Lung (tissue), 12 donors: ENCODE measurements around the gene SLC35C1. TPM values are rescaled to one million over a fixed set of nuclear protein-coding genes. Genes with fewer than 3 reads are reported as not detected.

ENCODE experiments used
- ATAC-seq: fragments of 200-7000 bp; cut with Tn5 transposase; one replicate; pipeline ENCODE4 v1.9.1; 2020; ENCODE audit warnings: moderate number of reproducible peaks; ENCODE audit not compliant: insufficient read depth, low FRiP score
- DNase-seq, 3 donors: peaks; one replicate each; pipeline ENCODE4 v3.0.0-alpha.2; 2013 to 2017
- H3K27ac ChIP-seq, 2 donors: one replicate each; pipeline ENCODE4 v1.5.1; 2013; ENCODE audit warnings: mild to moderate bottlenecking in 2 of 2, moderate library complexity in 2 of 2, control low read depth in 1 of 2, inconsistent platforms in 1 of 2, low read depth in 1 of 2, low read length in 1 of 2
- H3K27me3 ChIP-seq, 3 donors: one replicate each; pipeline ENCODE4 v1.5.1; 2013; ENCODE audit warnings: low read length in 2 of 3; ENCODE audit not compliant: control insufficient read depth in 3 of 3, insufficient read depth in 3 of 3
- H3K36me3 ChIP-seq, 4 donors: one replicate each; pipeline ENCODE4 v1.5.1; 2013; ENCODE audit warnings: low read length in 4 of 4, mild to moderate bottlenecking in 1 of 4, moderate library complexity in 1 of 4; ENCODE audit not compliant: control insufficient read depth in 4 of 4, insufficient read depth in 4 of 4
- H3K4me1 ChIP-seq, 5 donors: one replicate each; pipeline ENCODE4 v1.5.1; 2013; ENCODE audit warnings: low read length in 5 of 5, mild to moderate bottlenecking in 2 of 5, moderate library complexity in 1 of 5; ENCODE audit not compliant: control insufficient read depth in 5 of 5, insufficient read depth in 5 of 5
- H3K4me3 ChIP-seq: one replicate; pipeline ENCODE4 v1.5.1; 2013; ENCODE audit warnings: mild to moderate bottlenecking, control low read depth, moderate library complexity
- H3K9ac ChIP-seq, 2 donors: one replicate each; pipeline ENCODE4 v1.5.1; 2013; ENCODE audit warnings: low read length in 2 of 2, control low read depth in 1 of 2; ENCODE audit not compliant: insufficient read depth in 1 of 2
- H3K9me3 ChIP-seq, 4 donors: one replicate each; pipeline ENCODE4 v1.5.1; 2013; ENCODE audit warnings: low read length in 3 of 4, mild to moderate bottlenecking in 1 of 4, moderate library complexity in 1 of 4; ENCODE audit not compliant: control insufficient read depth in 4 of 4, insufficient read depth in 3 of 4
- WGBS, 2 donors: extraction: QIAGEN DNeasy Blood & Tissue Kit; methylation state at CpG; one replicate each; pipeline ENCODE4 v1.1.7; 2013; 5-methylcytosine and 5-hydroxymethylcytosine counted together
- polyA plus RNA-seq, 2 donors: library from polyadenylated mRNA; stranded (reverse); fragments of 200-250 nt; gene quantifications; one replicate each; pipeline ENCODE4 v1.2.1, GENCODE V29; 2013
- total RNA-seq, 2 donors: library from RNA; depleted of rRNA in 1 of 2; stranded (reverse); fragments of >200 nt in 1 of 2; gene quantifications; one replicate each; pipeline ENCODE4 v1.2.1, GENCODE V29; 2014 to 2021
- TF ChIP-seq, protein P1 (sequence below): IDR thresholded peaks from 2 replicates; pipeline ENCODE4 v1.5.1; 2012; ENCODE audit warnings: mild to moderate bottlenecking; ENCODE audit errors: control extremely low read depth, extremely low read depth
- donor health status: control.
- donor health status: control.
- donor health status: Bipolar disorder and iron deficiency.
- donor health status: healthy.
- donor health status: DM: yes; HTN: yes; CAD: no.

Gene SLC35C1
- total and polyA plus RNA-seq, 4 donors: 5.4 to 35.9 (median 24.1) TPM

GRCh38 chr11:45766469-45766868 lies 38.5 kb upstream of the SLC35C1 start:
- Histone ChIP-seq H3K4me1 (peaks cover 0 to 5% (median 2%) of the 10 kb centered on the region in 5 donors), H3K4me3 (no peak overlapping the region), H3K36me3 (no peaks in the 10 kb centered on the region), H3K27me3 (peaks cover 0 to 9% (median 0%) of the 10 kb centered on the region in 3 donors), H3K27ac (no peak overlapping the region), H3K9ac (no peak overlapping the region), H3K9me3 (no peaks in the 10 kb centered on the region)
- WGBS, 2 donors: 68 to 75% methylated on average over 7 of the region's 7 CpGs
- TF ChIP-seq, protein P1, sequence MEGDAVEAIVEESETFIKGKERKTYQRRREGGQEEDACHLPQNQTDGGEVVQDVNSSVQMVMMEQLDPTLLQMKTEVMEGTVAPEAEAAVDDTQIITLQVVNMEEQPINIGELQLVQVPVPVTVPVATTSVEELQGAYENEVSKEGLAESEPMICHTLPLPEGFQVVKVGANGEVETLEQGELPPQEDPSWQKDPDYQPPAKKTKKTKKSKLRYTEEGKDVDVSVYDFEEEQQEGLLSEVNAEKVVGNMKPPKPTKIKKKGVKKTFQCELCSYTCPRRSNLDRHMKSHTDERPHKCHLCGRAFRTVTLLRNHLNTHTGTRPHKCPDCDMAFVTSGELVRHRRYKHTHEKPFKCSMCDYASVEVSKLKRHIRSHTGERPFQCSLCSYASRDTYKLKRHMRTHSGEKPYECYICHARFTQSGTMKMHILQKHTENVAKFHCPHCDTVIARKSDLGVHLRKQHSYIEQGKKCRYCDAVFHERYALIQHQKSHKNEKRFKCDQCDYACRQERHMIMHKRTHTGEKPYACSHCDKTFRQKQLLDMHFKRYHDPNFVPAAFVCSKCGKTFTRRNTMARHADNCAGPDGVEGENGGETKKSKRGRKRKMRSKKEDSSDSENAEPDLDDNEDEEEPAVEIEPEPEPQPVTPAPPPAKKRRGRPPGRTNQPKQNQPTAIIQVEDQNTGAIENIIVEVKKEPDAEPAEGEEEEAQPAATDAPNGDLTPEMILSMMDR: no peak
- no peak for ATAC-seq
- DNase-seq: no peak

- Histone ChIP-seq H3K27ac (no peak overlapping the region), H3K9me3 (no peaks in the 10 kb centered on the region), H3K36me3 (no peaks in the 10 kb centered on the region), H3K9ac (no peak overlapping the region), H3K4me1 (peaks cover 0 to 5% (median 2%) of the 10 kb centered on the region in 5 donors), H3K4me3 (no peak overlapping the region), H3K27me3 (peaks cover 0 to 9% (median 0%) of the 10 kb centered on the region in 3 donors)
- TF ChIP-seq, protein P1: no peak
- DNase-seq (no peak), ATAC-seq (no peak)
- WGBS, 2 donors: 81 to 91% methylated on average over 5 of the region's 5 CpGs
Measured at GRCh38 chr11:45768486-45768885, 36.5 kb upstream of the SLC35C1 start.

DNA sequence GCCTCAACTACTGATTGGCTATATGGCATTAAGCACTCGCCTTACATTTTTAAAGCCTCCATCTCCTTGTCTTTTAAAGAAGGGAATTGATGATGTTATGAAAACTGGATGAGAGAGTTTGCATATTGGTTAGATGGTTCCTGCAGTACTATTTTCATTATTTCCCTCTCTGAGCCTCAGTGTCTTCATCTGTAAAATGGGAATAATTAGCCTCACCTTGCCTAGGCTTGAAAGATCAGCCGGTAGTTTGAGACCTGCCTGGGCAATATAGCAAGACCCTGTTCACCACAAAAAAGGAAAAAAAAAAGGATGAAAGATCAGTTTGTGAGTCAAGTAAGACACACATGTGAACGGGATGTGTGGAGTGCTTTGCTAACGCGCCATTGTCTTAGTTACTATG lies 35.0 kb upstream of the SLC35C1 start:
- no peaks in the 10 kb centered on the region for H3K9me3 ChIP-seq
- DNase-seq (no peak), ATAC-seq (no peak)
- no peak overlapping the region for H3K27ac ChIP-seq
- 93 to 98% methylated on average over 5 of the region's 5 CpGs for WGBS, 2 donors
- no peaks in the 10 kb centered on the region for H3K36me3 ChIP-seq
- H3K27me3 ChIP-seq: peaks cover 0 to 9% (median 0%) of the 10 kb centered on the region in 3 donors
- no peak overlapping the region for H3K4me3 ChIP-seq
- H3K4me1 ChIP-seq: peaks cover 0 to 5% (median 2%) of the 10 kb centered on the region in 5 donors
- no peak overlapping the region for H3K9ac ChIP-seq
- TF ChIP-seq, protein P1: no peak

GRCh38 chr11:45771193-45771565 lies 33.8 kb upstream of the SLC35C1 start:
- Histone ChIP-seq H3K9ac (peak overlapping the region in 1 of 2 donors; percentile 67), H3K27ac (peak overlapping the region in 1 of 2 donors; percentile 72), H3K27me3 (peaks cover 0 to 9% (median 0%) of the 10 kb centered on the region in 3 donors), H3K4me1 (peaks cover 0 to 5% (median 2%) of the 10 kb centered on the region in 5 donors), H3K36me3 (no peaks in the 10 kb centered on the region), H3K4me3 (peak overlapping the region; percentile 27), H3K9me3 (no peaks in the 10 kb centered on the region)
- peak; percentile 62 to 75 (median 73) for DNase-seq
- ATAC-seq: peak; percentile 73
- TF ChIP-seq, protein P1: peak; percentile 59
- WGBS, 2 donors: 5 to 6% methylated on average over 18 of the region's 18 CpGs
